ENCODE results near the gene IFRD1.
"Not testable (repeated sequence)": the region's sequence is repeated elsewhere in the genome, so short reads cannot be mapped to it uniquely, and the experiment has no call there.

Gene IFRD1

DNA sequence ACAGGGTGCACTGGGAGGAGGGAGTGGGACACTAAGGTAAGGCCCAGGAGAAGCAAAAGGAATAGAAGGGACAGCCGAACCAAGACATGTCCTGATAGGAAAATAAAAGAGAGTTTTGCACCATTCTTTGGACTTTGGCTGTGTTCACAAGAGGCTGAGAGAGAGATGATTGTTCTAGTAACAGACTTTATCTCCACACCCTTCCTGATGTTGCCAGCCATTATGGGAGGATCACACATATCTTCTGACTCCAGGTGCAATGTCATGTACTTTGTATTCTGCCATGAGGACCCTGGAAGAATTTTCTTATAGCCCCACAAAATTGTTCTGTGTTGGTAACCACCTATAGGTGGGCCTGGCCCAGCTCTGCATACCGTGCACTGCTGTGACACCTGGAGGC lies 41.9 kb downstream of the IFRD1 start:
- DNase-seq = no peak

GRCh38 chr7:112494656-112495055 lies 44.4 kb downstream of the IFRD1 start:
- no peak for DNase-seq

DNA sequence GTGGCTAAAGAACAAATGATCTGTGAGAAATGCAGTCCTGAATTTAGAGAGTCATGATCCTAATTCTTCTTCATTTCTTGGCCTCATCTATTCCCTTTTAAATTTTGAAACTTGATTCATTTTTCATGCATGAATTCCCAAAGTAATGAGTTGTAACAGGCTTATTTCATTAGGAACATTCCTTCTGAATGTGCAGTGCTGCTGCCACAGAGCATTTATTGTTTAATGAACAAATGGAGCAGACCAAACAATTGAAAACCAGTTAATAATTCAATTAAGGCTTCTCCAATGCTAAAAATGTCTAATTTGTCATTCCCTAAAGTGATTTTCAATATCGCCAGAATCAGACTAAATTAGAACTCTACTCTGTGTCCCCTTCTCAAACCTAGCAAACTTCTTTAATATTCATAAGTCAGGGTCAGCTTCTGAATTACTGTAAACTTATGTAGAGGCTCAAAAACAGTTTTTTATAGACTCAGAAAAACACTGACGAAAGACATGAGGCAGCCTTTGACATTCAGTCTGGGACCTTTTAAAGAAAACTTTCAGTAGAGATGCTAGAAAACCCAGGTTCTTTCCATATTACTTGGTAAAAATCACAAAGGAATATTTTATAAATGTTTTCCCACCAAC lies 45.0 kb downstream of the IFRD1 start:
- DNase-seq = peak; percentile 65

DNA sequence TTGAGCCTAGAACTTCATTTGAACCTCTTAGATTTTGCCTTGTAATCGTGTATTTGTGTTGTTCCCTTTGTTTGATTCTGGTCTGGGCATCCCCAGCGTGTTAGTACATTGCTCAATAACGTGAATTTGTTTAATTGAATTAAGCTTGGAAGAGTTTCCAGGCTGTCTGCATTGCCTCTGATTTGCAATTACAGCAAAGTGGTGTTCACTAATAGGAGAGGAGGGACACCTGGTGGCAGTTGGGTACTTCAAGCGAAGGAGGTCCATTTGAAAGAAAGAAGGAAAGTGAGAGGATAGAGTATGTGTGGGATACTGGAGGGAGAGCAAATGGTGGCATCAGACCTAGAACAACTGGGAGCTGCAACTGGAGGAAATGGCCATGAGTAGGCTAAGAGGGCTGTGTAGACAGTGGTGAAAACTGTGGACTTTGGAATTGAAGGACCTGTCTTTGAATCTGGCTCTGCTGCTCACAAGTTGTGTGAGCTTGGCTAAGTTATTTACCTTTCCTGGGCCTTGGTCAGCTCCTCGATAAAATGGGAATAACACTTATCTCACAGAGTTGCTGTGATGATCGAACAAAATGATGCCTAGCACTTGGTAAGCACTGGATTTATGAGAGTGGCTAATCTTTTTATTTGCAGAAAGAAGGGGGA lies 45.7 kb downstream of the IFRD1 start:
- no peak for DNase-seq

GRCh38 chr7:112497481-112497880 lies 47.2 kb downstream of the IFRD1 start:
- no peak for DNase-seq

- DNase-seq = no peak
Measured at GRCh38 chr7:112500619-112501018, 50.4 kb downstream of the IFRD1 start.

- peak; percentile 60 for DNase-seq
Measured at GRCh38 chr7:112501801-112502503, 51.7 kb downstream of the IFRD1 start.

- DNase-seq = no peak
Measured at GRCh38 chr7:112502700-112503099, 52.4 kb downstream of the IFRD1 start.

- no peak for DNase-seq
Measured at GRCh38 chr7:112503361-112503972, 53.2 kb downstream of the IFRD1 start.

- DNase-seq = no peak
Measured at GRCh38 chr7:112504093-112504695, 53.9 kb downstream of the IFRD1 start.

DNA sequence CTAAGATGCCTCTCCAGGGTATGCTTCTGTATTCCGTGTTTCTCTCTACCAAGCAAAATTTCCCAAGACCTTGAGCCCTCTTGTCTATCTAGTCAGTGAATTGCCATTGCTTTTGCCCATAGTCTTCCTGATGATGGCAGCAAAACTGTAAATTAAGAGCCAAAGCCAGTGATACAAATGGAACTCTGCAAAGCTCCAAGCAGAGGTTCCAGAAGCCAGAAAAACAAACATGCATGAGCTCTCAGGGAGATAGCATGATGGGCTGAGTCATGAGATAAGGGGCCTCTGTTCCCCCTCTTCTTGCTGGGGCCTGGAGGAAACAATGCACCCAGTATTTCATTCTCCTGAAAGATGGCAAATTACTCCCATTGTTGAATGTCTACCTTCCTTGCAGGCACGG lies 55.2 kb downstream of the IFRD1 start:
- DNase-seq = no peak

GRCh38 chr7:112508404-112508803 lies 58.1 kb downstream of the IFRD1 start:
- DNase-seq = no peak

DNA sequence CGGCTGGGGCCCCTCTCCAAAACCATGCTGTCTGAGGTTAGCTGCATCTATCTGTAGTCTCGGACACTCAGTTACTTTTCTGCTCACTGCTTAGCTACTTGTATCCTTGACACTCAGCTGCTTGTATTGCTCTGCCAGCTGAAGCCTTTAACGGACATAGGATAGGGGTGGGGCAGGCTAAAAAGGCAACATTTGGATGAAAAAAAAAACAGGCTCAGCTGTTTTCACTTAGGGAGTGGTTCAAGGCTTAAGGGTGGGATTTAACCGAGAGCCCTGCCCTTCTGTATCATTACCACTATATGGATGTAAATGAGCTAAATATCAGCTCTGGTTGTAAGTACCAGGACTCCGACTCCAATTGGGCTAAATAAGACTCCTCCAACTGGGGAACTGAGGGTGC lies 59.1 kb downstream of the IFRD1 start:
- DNase-seq = no peak

- no peak for DNase-seq
Measured at GRCh38 chr7:112510001-112510742, 59.9 kb downstream of the IFRD1 start.

DNA sequence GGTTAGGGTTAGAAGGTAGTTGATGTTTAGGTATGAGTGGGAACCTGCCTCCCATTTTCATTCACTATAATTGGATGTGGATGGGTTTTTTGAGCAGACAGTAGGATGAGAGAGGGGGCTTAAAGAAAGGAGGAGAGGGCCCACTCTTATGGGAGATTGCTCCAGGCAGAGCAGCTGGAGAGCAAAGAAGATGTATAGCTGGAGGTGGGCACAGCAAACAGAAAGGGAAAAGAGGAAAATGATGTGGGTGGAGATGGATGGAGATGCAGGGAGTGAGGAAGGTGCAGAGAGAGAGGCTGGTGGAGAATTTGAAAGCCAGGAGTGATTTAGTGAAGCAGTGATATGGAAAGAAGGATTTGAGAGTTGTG lies 60.5 kb downstream of the IFRD1 start:
- no peak for DNase-seq

DNA sequence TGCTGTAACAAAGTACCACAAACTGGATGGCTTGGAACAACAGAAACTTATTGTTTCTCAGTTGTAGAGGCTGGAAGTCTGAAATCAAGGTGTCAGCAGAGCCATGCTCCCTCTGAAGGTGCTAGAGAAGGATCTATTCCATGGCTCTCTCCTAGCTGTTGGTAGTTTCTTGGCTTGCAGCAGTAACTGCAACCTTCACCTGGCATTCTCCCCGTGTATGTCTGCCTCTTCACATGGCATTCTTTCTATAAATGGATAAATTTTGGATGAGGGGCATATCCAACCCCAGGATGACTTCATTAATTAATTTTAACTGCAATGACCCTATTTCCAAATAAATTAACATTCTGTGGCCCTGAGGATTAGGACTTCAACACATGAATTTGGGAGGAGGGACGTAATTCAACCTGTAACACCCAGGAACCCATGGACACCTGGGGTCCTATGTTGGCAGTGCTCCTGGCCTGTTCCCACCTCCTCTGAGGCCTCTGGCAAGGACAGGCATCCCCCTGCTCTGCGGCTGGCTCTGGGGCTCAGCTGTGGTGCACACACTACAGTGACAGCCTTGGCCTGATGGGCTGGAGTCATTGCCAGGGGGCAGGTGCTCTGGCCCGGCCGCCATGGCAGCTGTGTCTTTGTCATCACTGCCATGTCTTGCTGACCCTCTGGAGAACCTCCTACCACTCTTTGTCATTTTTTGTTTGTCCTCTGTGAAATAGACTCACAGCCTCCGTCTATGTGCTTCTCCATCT lies 61.4 kb downstream of the IFRD1 start:
- peak; percentile 35 for DNase-seq

DNA sequence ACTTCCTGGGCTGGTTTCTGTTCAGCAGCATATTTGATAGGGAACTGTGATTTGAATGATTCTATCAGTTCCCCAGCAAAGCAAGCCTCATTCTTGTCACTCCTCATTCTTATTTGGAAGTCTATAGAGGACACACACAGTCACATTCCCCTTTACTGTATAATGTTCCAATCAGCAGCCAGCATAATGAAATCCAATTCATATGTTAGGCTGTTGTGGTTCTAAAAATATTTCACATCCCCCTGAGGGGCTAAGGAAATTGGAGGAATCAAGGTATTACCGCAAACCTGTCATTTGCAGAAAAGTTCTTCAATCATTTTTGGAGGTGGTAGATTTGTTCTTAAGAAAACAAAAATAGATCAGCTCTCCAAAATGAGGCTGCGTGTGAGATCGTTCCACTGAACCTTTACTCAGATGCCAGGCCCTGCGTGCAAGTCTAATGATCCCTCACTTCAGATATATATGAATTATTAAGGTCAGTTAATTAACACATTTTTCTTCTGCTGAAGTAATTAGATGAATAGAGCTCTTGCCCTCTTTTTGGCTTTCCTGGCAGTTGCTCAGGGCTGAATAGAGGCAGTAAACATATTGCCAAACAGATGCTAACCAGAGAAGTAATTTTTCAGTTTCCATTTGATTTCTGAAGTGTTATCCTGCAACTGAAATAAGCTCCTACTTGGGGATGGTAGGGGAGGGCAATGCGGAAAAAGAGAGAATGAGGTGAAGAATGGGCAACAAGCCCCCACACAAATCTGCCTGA lies 62.4 kb downstream of the IFRD1 start:
- no peak for DNase-seq

- DNase-seq = no peak
Measured at GRCh38 chr7:112515989-112516388, 65.7 kb downstream of the IFRD1 start.

- not testable (repeated sequence) for DNase-seq
Measured at GRCh38 chr7:112516418-112516817, 66.2 kb downstream of the IFRD1 start.

- no peak for DNase-seq
Measured at GRCh38 chr7:112517487-112517886, 67.2 kb downstream of the IFRD1 start.

GRCh38 chr7:112520787-112521186 lies 70.5 kb downstream of the IFRD1 start:
- DNase-seq = no peak
